GM12801 (cell line): ENCODE results near the gene FBXO28.

ENCODE experiments used
- TF ChIP-seq, protein P1 (sequence below): IDR thresholded peaks from one replicate; pipeline ENCODE4 v1.5.1; 2011; ENCODE audit warnings: control low read depth; ENCODE audit not compliant: insufficient read length; ENCODE audit errors: extremely low read depth

The FBXO28 gene

DNA sequence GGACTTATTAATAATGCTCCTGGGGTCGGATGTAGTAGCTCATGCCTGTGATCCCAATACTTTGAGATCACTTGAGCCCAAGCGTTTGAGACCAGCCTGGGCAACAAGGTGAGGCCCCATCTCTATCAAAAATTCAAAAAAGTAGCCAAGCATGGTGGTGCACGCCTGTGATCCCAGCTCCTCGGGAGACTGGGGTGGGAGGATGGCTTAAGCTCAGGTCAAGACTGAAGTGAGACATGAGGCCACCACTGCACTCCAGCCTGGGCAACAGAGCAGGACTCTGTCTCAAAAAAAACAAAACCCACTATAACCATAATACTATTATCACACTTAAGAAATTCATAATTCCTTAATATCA, 67.5 kb downstream of the FBXO28 start:
- TF ChIP-seq, protein P1, sequence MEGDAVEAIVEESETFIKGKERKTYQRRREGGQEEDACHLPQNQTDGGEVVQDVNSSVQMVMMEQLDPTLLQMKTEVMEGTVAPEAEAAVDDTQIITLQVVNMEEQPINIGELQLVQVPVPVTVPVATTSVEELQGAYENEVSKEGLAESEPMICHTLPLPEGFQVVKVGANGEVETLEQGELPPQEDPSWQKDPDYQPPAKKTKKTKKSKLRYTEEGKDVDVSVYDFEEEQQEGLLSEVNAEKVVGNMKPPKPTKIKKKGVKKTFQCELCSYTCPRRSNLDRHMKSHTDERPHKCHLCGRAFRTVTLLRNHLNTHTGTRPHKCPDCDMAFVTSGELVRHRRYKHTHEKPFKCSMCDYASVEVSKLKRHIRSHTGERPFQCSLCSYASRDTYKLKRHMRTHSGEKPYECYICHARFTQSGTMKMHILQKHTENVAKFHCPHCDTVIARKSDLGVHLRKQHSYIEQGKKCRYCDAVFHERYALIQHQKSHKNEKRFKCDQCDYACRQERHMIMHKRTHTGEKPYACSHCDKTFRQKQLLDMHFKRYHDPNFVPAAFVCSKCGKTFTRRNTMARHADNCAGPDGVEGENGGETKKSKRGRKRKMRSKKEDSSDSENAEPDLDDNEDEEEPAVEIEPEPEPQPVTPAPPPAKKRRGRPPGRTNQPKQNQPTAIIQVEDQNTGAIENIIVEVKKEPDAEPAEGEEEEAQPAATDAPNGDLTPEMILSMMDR: no peak

DNA sequence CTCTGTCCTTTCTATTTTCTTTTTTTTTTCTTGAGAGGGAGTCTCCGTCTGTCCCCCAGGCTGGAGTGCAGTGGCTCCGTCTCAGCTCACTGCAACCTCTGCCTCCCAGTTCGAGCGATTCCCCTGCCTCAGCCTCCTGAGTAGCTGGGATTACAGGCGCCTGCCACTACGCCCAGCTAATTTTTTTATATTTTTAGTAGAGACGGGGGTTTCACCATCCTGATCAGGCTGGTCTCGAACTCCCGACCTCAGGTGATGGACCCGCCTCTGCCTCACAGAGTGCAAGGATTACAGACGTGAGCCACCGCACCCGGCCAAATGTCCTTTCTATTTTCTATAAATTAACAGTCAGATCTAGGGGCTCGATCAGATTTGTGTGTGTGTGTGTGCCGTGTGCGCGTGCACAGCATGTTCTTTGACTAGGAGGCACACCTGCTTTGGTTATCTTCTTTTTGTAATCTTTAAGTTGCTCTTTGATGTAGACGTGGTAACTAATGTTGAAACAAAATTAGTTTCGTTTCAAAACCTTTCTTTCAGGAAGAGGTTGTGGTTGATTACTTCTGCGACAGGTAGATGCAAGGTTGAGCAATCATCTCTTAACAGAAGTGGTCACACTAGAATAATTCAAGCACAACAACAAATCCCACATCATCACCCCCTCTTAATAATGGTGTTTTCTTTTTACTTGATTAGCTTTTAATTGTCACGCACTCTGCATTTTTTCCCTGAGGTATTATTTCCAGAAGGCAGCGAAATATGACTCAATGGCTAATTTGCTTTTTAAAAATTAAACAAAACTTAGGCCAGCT, 68.3 kb downstream of the FBXO28 start:
- TF ChIP-seq, protein P1: no peak

DNA sequence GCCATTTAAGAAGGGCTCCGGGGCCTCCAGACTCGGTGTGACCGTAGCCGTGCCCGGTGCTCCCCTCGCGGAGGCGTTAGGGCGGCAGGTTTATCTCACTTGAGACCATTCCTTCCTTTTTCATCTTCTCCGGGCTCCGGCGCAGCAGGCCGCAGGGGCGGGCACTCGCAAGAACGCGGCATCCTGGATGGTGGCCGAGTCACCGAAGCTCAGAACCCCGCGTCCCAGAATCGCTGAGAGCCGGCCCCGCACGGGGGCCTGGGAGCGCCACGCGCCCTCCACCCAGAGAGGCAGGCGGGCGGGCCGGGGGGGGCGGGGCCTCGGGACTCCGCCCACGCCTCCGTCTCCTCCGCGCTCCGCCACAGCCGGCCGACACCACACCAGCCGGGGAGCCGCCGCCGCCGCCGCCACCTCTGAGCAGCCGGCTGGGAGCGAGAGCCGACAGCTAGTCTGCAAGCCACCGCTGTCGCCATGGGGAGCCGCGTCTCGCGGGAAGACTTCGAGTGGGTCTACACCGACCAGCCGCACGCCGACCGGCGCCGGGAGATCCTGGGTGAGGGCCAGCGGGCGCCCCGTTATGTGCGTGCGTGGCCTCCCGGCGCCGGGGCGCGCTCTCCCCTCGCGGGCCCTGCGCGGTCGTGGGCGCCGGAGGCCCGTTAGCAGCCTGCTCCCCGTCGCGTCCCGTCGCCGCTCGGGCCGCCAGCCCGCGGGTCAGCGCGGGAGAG, 69.1 kb downstream of the FBXO28 start, which contains the start of gene DEGS1:
TSS of gene DEGS1 (plus strand) at position 375 of the 725 bp plus-strand sequence. CDS start at position 472, 97 bp downstream.
- TF ChIP-seq, protein P1: no peak

DNA sequence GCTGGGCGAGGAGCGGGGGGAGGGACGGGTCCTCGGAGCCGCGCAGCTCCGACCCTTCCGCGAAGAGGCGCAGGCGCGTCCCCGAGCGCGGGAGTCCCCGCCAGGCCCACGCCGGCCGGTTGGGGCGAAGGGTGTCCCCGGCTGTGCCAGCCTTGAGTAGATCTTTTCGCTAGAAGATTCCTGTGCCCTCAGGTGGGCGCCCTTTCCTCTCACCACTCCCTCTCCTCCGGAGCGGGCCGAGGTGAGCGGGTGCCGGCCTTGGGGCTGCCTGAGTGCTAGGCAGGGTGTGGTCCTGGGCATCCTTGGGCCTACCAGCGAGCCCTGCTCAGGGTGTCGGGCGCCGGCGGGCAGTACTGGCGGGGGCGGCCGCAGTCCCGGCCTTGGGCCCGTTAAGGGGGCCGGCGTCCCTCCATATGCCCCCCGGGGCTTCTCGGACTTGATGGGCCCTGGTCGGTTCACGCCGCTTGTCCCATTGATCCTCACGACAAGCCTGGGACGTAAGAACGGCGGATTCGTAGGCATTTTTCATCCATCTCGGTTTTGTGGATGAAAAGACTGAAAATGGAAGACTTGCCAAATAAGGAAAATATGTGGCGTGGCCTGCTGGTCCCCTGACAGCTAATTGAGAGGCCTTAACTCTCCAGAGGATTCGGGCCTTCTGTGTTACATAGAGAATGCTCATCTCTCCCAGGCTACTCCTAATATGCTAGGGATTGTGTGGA, 69.8 kb downstream of the FBXO28 start:
- TF ChIP-seq, protein P1: no peak

DNA sequence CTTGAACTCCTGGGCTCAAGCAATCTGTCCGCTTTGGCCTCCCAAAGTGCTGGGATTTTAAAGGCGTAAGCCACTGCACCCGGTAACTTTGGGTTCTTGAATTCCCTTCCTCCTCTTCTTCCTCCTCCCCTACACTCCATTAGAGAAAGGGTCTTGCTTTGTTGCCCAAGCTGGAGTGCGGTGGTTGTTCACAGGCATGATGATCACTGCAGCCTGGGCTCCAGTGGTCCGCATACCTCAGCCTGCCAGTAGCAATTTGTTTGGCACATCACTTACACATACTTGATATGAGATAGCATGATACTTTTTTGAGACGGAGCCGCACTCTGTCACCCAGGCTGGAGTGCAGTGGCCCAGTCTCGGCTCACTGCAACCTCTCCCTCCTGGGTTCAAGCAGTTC, 71.3 kb downstream of the FBXO28 start:
- TF ChIP-seq, protein P1: no peak

DNA sequence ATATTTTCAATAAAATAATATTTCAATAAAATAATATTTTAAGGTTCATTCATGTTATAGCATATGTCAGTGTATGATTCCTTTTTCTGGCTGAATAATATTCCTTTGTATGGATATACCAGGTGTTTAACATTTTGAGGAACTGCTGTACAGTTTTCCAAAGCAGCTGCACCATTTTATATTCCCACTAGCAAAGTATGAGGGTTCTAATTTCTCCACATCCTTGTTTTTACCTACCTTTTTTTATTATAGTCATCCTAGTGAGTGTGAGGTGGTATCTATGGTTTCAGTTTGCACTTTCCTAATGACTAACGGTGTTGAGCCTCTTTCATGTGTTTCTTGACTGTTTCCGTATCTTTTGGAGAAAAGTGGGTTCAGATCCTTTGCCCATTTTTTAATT, 74.4 kb downstream of the FBXO28 start:
- TF ChIP-seq, protein P1: no peak

DNA sequence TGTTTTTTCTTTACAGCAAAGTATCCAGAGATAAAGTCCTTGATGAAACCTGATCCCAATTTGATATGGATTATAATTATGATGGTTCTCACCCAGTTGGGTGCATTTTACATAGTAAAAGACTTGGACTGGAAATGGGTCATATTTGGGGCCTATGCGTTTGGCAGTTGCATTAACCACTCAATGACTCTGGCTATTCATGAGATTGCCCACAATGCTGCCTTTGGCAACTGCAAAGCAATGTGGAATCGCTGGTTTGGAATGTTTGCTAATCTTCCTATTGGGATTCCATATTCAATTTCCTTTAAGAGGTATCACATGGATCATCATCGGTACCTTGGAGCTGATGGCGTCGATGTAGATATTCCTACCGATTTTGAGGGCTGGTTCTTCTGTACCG, 75.7 kb downstream of the FBXO28 start:
- TF ChIP-seq, protein P1: no peak
